Tibial nerve (tissue), 3 donors: ENCODE results near the gene PSORS1C1.

ENCODE experiments used
- POLR2A ChIP-seq, 2 donors: fragments of 450-650 bp; IDR thresholded peaks; one replicate each; pipeline ENCODE4 v1.6.1; 2017; ENCODE audit warnings: antibody characterized with exemption in 2 of 2, mild to moderate bottlenecking in 2 of 2, moderate library complexity in 2 of 2
- TF ChIP-seq, protein P1 (sequence below), 5 experiments: fragments of 200-600 bp in 3 of 5; fragments of 450-650 bp in 2 of 5; sonication (generic) in 3 of 5; IDR thresholded peaks; one replicate each; pipeline ENCODE4 v1.5.1; 2016 to 2019; ENCODE audit warnings: antibody characterized with exemption in 5 of 5, mild to moderate bottlenecking in 3 of 5, moderate library complexity in 2 of 5

DNA sequence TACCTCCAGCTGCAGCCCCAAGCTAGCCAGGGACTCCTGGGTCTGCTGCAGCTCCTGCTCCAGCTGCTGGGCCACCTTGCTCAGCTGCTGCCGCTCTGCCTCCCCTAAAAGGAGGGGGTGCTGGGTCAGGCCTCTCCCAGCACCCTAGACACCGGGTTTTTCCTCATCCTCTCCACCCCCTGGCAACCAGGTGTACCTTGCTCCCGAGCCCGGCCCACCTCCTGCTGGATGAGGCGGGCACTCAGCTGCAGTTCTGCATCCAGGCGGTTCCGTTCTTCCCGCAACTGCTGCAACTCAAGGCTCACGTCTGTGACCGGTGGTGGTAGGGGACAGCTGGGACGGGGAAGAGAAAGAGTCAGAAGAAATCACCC lies 30.4 kb downstream of the PSORS1C1 start:
- TF ChIP-seq, protein P1, sequence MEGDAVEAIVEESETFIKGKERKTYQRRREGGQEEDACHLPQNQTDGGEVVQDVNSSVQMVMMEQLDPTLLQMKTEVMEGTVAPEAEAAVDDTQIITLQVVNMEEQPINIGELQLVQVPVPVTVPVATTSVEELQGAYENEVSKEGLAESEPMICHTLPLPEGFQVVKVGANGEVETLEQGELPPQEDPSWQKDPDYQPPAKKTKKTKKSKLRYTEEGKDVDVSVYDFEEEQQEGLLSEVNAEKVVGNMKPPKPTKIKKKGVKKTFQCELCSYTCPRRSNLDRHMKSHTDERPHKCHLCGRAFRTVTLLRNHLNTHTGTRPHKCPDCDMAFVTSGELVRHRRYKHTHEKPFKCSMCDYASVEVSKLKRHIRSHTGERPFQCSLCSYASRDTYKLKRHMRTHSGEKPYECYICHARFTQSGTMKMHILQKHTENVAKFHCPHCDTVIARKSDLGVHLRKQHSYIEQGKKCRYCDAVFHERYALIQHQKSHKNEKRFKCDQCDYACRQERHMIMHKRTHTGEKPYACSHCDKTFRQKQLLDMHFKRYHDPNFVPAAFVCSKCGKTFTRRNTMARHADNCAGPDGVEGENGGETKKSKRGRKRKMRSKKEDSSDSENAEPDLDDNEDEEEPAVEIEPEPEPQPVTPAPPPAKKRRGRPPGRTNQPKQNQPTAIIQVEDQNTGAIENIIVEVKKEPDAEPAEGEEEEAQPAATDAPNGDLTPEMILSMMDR (IDR thresholded peaks at IDR 0.05) = no peak
- TF ChIP-seq POLR2A (IDR thresholded peaks at IDR 0.05) = no peak
